ENCODE measurements around the gene TCHP.

DNA sequence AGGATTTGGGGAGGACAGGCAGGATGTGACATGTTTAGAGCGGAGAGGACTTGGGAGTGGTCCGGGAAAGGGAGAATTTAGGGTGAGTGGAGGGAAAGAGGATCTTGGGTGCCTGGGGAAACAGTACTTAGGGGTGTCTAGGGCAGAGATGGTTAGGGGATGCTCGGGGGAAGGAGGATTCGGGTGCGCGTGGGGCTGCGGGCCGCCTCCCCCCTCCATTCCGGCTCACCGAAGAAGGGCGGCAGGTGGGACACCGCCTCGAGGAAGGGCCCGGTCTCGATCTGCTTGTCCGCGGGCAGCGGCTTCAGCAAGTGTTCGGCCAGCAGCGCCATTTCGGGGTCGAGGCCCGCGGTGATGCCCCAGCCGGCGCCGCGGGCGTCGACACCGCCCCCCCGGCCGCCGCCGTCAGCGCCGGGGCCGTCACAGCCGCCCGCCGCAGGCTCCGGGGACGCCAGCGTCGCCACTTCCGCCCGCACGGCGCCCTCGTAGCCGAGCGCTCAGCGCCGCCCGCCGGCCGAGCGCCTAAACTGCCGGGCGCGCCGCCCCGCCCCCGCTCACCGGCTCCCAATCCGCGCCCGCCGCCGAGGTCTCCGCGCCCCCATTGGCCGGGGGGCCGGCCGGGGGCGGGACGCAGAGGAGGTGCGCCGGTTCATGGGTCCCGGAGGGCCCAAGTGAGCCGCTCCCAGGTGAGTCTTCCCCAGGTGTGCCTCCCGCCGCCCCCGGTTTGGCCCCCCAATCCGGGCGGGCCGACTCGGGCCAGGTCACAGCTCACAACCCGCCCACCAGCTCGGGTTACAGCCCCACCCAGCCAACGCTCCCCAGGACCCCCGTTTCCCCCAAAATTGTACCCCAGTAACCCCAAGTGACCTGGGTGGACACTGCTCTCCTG lies 19.8 kb upstream of the TCHP start, which contains the start of gene GLTP:
- no peak for TF ChIP-seq CTCF (IDR thresholded peaks at IDR 0.05; ENCODE audit: insufficient read depth, low read length, poor library complexity, severe bottlenecking)
- no peak for TF ChIP-seq EZH2phosphoT487 (conservative IDR thresholded peaks at IDR 0.05; ENCODE audit: low read length)
